Measurements from ENCODE around the gene IDUA. TPM values are rescaled to one million over a fixed set of nuclear protein-coding genes. Genes with fewer than 3 reads are reported as not detected.

The IDUA gene
- total RNA-seq, 1 donor from 2014 or later, result 32.9 TPM

GRCh38 chr4:965048-965765, 21.6 kb upstream of the IDUA start:
- no peaks in the 10 kb centered on the region for H3K27me3 Mint-ChIP-seq
- CTCF ChIA-PET, result no interaction called here
- H3K9me3 Mint-ChIP-seq, result no peaks in the 10 kb centered on the region
- POLR2A ChIA-PET, result no interaction called here
- no peak overlapping the region for H3K4me3 Mint-ChIP-seq
- DNase-seq (no peak), ATAC-seq (ENCODE audit: low read depth) (no peak)
- H3K36me3 Mint-ChIP-seq (ENCODE audit: low read depth), result peaks cover 11% of the 10 kb centered on the region
- peaks cover 2% of the 10 kb centered on the region for H3K4me1 Mint-ChIP-seq
- TF ChIP-seq CTCF (IDR thresholded peaks at IDR 0.05), result no peak
- intact Hi-C loops (cut with micrococcal nuclease), result no loop called here
- no peak overlapping the region for H3K27ac Mint-ChIP-seq

GRCh38 chr4:965766-966134, 21.1 kb upstream of the IDUA start:
- CTCF ChIA-PET, result no interaction called here
- no peaks in the 10 kb centered on the region for H3K27me3 Mint-ChIP-seq
- POLR2A ChIA-PET, result no interaction called here
- H3K4me1 Mint-ChIP-seq, result peaks cover 5% of the 10 kb centered on the region
- H3K4me3 Mint-ChIP-seq, result no peak overlapping the region
- no peak for TF ChIP-seq CTCF (IDR thresholded peaks at IDR 0.05)
- H3K27ac Mint-ChIP-seq, result no peak overlapping the region
- intact Hi-C loops (cut with micrococcal nuclease), result no loop called here
- ATAC-seq (ENCODE audit: low read depth) (no peak), DNase-seq (no peak)
- H3K36me3 Mint-ChIP-seq (ENCODE audit: low read depth), result peaks cover 12% of the 10 kb centered on the region
- no peaks in the 10 kb centered on the region for H3K9me3 Mint-ChIP-seq

- POLR2A ChIA-PET, result no interaction called here
- Mint-ChIP-seq H3K4me1 (peaks cover 12% of the 10 kb centered on the region), H3K4me3 (no peak overlapping the region), H3K27ac (no peak overlapping the region), H3K27me3 (no peaks in the 10 kb centered on the region), H3K9me3 (no peaks in the 10 kb centered on the region), H3K36me3 (ENCODE audit: low read depth) (peaks cover 12% of the 10 kb centered on the region)
- DNase-seq (no peak), ATAC-seq (ENCODE audit: low read depth) (no peak)
- CTCF ChIA-PET, result no interaction called here
- no peak for TF ChIP-seq CTCF (IDR thresholded peaks at IDR 0.05)
- intact Hi-C loops (cut with micrococcal nuclease), result no loop called here
Observed at GRCh38 chr4:966266-967112, 20.4 kb upstream of the IDUA start.

- DNase-seq, result no peak
- ChIA-PET POLR2A (no interaction called here), CTCF (no interaction called here)
- H3K4me1 Mint-ChIP-seq, result peaks cover 13% of the 10 kb centered on the region
- no peak for ATAC-seq (ENCODE audit: low read depth)
- H3K27ac Mint-ChIP-seq, result no peak overlapping the region
- no peaks in the 10 kb centered on the region for H3K9me3 Mint-ChIP-seq
- peaks cover 4% of the 10 kb centered on the region for H3K36me3 Mint-ChIP-seq (ENCODE audit: low read depth)
- no peak overlapping the region for H3K4me3 Mint-ChIP-seq
- intact Hi-C loops (cut with micrococcal nuclease), result no loop called here
- TF ChIP-seq CTCF (IDR thresholded peaks at IDR 0.05), result no peak
- H3K27me3 Mint-ChIP-seq, result no peaks in the 10 kb centered on the region
Observed at GRCh38 chr4:967113-968104, 19.4 kb upstream of the IDUA start.
